ENCODE results near the gene HDAC9. TPM values are rescaled to one million over a fixed set of nuclear protein-coding genes. Genes with fewer than 3 reads are reported as not detected.
"Not testable (repeated sequence)": the region's sequence is repeated elsewhere in the genome, so short reads cannot be mapped to it uniquely, and the experiment has no call there.

Gene HDAC9
- total RNA-seq, 1 experiment from 2014 or later: 31.9 TPM

DNA sequence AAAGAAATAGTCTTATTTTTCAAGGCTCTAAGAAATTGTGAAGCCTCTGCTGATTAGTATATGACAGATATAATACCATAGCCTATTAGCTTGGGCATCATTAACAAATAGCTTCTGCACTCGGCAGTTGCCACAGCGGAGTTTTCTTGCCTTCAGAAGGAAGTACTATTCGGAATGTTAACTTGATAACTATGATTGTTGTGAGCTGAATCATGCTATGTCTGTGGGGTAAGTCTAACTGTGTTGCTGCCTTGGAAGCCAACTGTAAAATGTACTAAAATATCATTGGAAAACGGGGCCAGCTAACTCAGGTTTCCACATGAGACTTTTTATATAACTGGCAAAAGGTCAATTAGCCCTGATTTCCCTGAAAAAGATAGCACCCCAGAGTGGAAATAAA, 528.7 kb downstream of the HDAC9 start:
- CTCF ChIA-PET: no interaction called here
- BruUV-seq (replicated peaks): no TSS peak
- Histone ChIP-seq H3K36me3 (ENCODE audit: insufficient read depth, low read length, poor library complexity, severe bottlenecking) (no peaks in the 10 kb centered on the region), H3K9me3 (ENCODE audit: low read depth, low read length, poor library complexity, severe bottlenecking) (no peaks in the 10 kb centered on the region), H3K27ac (ENCODE audit: low read depth, low read length, poor library complexity, severe bottlenecking) (no peak overlapping the region), H3K27me3 (replicated peaks; ENCODE audit: insufficient read depth, low read depth, low read length, poor library complexity) (no peaks in the 10 kb centered on the region), H3K4me1 (ENCODE audit: insufficient read depth, low read length, poor library complexity, severe bottlenecking) (no peaks in the 10 kb centered on the region), H3K4me3 (ENCODE audit: low read depth, low read length, poor library complexity, severe bottlenecking) (no peak overlapping the region)
- no peak for DNase-seq (ENCODE audit: low spot score)
- POLR2A ChIA-PET (ENCODE audit: low non-redundant PET): no interaction called here
- intact Hi-C loops (cut with micrococcal nuclease; ENCODE audit: unreplicated experiment): no loop called here
- TF ChIP-seq, protein P1, sequence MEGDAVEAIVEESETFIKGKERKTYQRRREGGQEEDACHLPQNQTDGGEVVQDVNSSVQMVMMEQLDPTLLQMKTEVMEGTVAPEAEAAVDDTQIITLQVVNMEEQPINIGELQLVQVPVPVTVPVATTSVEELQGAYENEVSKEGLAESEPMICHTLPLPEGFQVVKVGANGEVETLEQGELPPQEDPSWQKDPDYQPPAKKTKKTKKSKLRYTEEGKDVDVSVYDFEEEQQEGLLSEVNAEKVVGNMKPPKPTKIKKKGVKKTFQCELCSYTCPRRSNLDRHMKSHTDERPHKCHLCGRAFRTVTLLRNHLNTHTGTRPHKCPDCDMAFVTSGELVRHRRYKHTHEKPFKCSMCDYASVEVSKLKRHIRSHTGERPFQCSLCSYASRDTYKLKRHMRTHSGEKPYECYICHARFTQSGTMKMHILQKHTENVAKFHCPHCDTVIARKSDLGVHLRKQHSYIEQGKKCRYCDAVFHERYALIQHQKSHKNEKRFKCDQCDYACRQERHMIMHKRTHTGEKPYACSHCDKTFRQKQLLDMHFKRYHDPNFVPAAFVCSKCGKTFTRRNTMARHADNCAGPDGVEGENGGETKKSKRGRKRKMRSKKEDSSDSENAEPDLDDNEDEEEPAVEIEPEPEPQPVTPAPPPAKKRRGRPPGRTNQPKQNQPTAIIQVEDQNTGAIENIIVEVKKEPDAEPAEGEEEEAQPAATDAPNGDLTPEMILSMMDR (conservative IDR thresholded peaks at IDR 0.05; ENCODE audit: low read depth, low read length): no peak
- no peak for TF ChIP-seq EZH2 (IDR thresholded peaks at IDR 0.05; ENCODE audit: borderline replicate concordance, low read depth, low read length, poor library complexity, severe bottlenecking)

DNA sequence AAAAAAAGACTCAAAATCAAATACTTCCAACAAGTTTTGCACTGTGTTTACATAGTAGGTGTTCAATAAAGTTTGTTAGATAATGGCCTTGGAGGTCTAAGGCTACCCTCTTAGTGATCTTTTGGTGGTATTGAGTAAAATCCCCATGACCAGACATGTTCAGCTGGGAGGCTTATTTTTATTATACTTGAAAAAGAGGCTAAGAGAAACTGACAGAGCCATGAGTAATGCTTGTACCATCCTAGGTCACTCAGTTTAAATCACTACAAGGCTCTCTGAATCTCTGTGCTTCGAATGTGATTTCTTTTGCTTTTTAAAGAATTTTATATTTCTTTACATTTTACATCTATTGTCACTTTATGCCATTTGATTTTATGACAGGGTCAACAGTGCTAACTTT, 531.3 kb downstream of the HDAC9 start:
- no peaks in the 10 kb centered on the region for H3K4me1 ChIP-seq (ENCODE audit: insufficient read depth, low read length, poor library complexity, severe bottlenecking)
- no peak overlapping the region for H3K27ac ChIP-seq (ENCODE audit: low read depth, low read length, poor library complexity, severe bottlenecking)
- TF ChIP-seq, protein P1 (conservative IDR thresholded peaks at IDR 0.05; ENCODE audit: low read depth, low read length): no peak
- TF ChIP-seq EZH2 (IDR thresholded peaks at IDR 0.05; ENCODE audit: borderline replicate concordance, low read depth, low read length, poor library complexity, severe bottlenecking): no peak
- no peak for DNase-seq (ENCODE audit: low spot score)
- intact Hi-C loops (cut with micrococcal nuclease; ENCODE audit: unreplicated experiment): no loop called here
- no TSS peak for BruUV-seq (replicated peaks)
- H3K4me3 ChIP-seq (ENCODE audit: low read depth, low read length, poor library complexity, severe bottlenecking): no peak overlapping the region
- ChIA-PET POLR2A (ENCODE audit: low non-redundant PET) (interaction anchor here (0.8 kb wide), 1 partner anchor 1113 kb away, joined by 7 read pairs; no protein-coding TSS in a partner anchor), CTCF (no interaction called here)
- no peaks in the 10 kb centered on the region for H3K36me3 ChIP-seq (ENCODE audit: insufficient read depth, low read length, poor library complexity, severe bottlenecking)
- no peaks in the 10 kb centered on the region for H3K9me3 ChIP-seq (ENCODE audit: low read depth, low read length, poor library complexity, severe bottlenecking)
- no peaks in the 10 kb centered on the region for H3K27me3 ChIP-seq (replicated peaks; ENCODE audit: insufficient read depth, low read depth, low read length, poor library complexity)

DNA sequence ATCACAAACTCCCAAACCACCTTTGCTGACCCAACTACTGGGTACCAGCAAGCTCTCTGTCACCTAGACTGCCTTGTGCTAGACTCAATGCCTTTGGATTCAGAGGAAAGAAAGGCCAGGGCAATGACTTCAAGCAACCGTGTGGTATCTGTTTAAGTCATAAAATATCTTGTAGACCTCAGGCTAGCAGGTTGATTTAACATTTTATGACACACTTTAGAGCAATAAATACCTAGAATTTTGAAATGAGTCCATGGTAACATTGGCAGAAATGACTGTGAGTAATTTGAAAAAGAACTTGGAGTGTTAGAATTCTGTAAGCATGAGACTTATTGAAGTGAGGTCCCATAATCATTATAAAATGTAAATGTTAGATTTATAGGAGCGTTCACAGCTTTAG, 534.7 kb downstream of the HDAC9 start:
- Histone ChIP-seq H3K4me3 (ENCODE audit: low read depth, low read length, poor library complexity, severe bottlenecking) (no peak overlapping the region), H3K27ac (ENCODE audit: low read depth, low read length, poor library complexity, severe bottlenecking) (no peak overlapping the region), H3K27me3 (replicated peaks; ENCODE audit: insufficient read depth, low read depth, low read length, poor library complexity) (no peaks in the 10 kb centered on the region), H3K36me3 (ENCODE audit: insufficient read depth, low read length, poor library complexity, severe bottlenecking) (no peaks in the 10 kb centered on the region), H3K4me1 (ENCODE audit: insufficient read depth, low read length, poor library complexity, severe bottlenecking) (no peaks in the 10 kb centered on the region), H3K9me3 (ENCODE audit: low read depth, low read length, poor library complexity, severe bottlenecking) (no peaks in the 10 kb centered on the region)
- ChIA-PET POLR2A (ENCODE audit: low non-redundant PET) (no interaction called here), CTCF (no interaction called here)
- intact Hi-C loops (cut with micrococcal nuclease; ENCODE audit: unreplicated experiment): no loop called here
- TF ChIP-seq, protein P1 (conservative IDR thresholded peaks at IDR 0.05; ENCODE audit: low read depth, low read length): no peak
- no peak for TF ChIP-seq EZH2 (IDR thresholded peaks at IDR 0.05; ENCODE audit: borderline replicate concordance, low read depth, low read length, poor library complexity, severe bottlenecking)
- no TSS peak for BruUV-seq (replicated peaks)
- DNase-seq (ENCODE audit: low spot score): no peak

DNA sequence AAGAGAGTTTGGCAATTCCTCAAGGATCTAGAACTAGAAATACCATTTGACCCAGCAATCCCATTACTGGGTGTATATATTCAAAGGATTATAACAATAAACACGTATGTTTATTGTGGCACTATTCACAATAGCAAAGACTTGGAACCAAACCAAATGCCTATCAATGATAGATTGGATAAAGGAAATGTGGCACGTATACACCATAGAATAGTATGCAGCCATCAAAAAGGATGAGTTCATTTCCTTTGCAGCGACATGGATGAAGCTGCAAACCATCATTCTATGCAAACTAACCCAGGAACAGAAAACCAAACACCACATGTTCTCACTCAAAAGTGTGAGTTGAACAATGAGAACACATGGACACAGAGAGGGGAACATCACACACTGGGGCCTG, 537.4 kb downstream of the HDAC9 start:
- BruUV-seq (replicated peaks); DNase-seq (ENCODE audit: low spot score); H3K36me3 ChIP-seq (ENCODE audit: insufficient read depth, low read length, poor library complexity, severe bottlenecking); H3K9me3 ChIP-seq (ENCODE audit: low read depth, low read length, poor library complexity, severe bottlenecking); H3K4me1 ChIP-seq (ENCODE audit: insufficient read depth, low read length, poor library complexity, severe bottlenecking); intact Hi-C loops (cut with micrococcal nuclease; ENCODE audit: unreplicated experiment); POLR2A ChIA-PET (ENCODE audit: low non-redundant PET); CTCF ChIA-PET; H3K4me3 ChIP-seq (ENCODE audit: low read depth, low read length, poor library complexity, severe bottlenecking); H3K27ac ChIP-seq (ENCODE audit: low read depth, low read length, poor library complexity, severe bottlenecking); H3K27me3 ChIP-seq (replicated peaks; ENCODE audit: insufficient read depth, low read depth, low read length, poor library complexity): not testable (repeated sequence)
